Sciatic nerve (tissue), 2 donors: ENCODE results near the gene SMAGP. TPM values are rescaled to one million over a fixed set of nuclear protein-coding genes. Genes with fewer than 3 reads are reported as not detected.
A peak's percentile ranks its signal among the peaks of the same experiment; 100 is the strongest.
"Not testable (repeated sequence)": the region's sequence is repeated elsewhere in the genome, so short reads cannot be mapped to it uniquely, and the experiment has no call there.

Experiments
- ATAC-seq: fragments of 200-7000 bp; cut with Tn5 transposase; one replicate; pipeline ENCODE4 v1.9.1; 2020; ENCODE audit warnings: mild to moderate bottlenecking, moderate library complexity
- DNase-seq: peaks from one replicate; pipeline ENCODE4 v3.0.0-alpha.2; 2020; ENCODE audit warnings: low spot score
- intact Hi-C: fragments of 100-400 bp; cut with DNase I; formaldehyde crosslinking; loops from one replicate; pipeline ENCODE4 v1.14.2; 2022
- total RNA-seq: library from RNA; stranded (reverse); fragmentation: NEBNext Ultra II Directional; extraction: Animal tissue kit (Norgen Biotek cat#: 25700); gene quantifications from one replicate; pipeline ENCODE4 v1.2.1, GENCODE V29; 2021
- donor health status: DM: no; HTN: no; CAD: no.
- donor health status: DM: no; HTN: no; CAD: no.

Gene SMAGP
- total RNA-seq, 1 donor from 2014 or later: 6.2 TPM

DNA sequence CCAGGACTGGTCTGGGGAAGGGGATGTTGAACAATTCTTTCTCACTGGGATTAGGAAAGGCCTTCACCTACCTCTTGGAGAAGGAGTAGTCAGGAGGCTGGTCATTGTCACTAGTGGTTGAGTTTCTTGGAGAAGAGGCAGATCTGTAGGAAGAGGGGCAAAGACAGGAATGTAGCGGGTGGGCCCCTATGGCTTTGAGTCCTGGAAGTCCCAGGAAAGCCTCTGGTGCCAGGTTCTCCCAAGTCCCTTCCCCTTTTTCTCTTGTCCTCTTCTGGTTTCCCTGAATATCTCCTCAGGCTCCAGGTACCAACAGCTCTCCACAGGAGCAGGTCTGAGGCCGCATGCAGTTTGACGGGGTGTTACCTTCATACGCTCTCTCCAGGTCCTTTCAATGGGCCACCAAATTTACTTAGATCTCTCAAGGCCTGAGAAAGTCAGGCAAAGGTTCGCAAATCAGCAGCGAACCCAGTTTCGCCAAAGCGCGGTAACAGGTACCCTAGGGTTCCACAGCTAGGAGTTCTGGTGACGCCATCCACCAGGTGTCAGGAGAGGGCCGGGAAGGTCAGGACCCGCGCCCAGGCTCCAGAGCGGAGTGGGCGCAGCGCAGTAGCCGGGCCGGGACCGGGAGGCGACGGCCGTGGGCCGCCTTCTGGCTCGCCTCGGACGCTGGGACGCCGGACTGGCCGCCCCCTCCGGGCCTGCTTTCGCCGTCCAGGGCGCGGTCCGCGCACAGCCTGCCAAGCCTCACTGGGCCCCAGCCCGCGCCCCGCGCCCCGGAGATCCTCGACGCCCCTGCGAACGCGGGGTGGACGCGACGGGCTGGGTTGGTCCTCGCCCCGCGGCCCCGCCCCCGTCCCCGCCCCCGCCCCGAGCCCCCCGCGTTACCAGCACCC, 795 bp downstream of the SMAGP start:
- ATAC-seq (peak; percentile 76), DNase-seq (peak; percentile 69)
- intact Hi-C loops: no loop called here

- intact Hi-C loops: no loop called here
- DNase-seq (no peak), ATAC-seq (no peak)
Observed at GRCh38 chr12:51265024-51265423, 5.2 kb downstream of the SMAGP start.

GRCh38 chr12:51264297-51264696, 5.9 kb downstream of the SMAGP start:
- DNase-seq (no peak), ATAC-seq (no peak)
- intact Hi-C loops: no loop called here

GRCh38 chr12:51263341-51263740, 6.9 kb downstream of the SMAGP start:
- ATAC-seq: no peak
- intact Hi-C loops: no loop called here

GRCh38 chr12:51262758-51263177, 7.4 kb downstream of the SMAGP start:
- intact Hi-C loops: no loop called here
- DNase-seq: no peak
- no peak for ATAC-seq

More at GRCh38 chr12:51263341-51263740, 6.9 kb downstream of the SMAGP start:
- DNase-seq: no peak

- DNase-seq, ATAC-seq, intact Hi-C loops: not testable (repeated sequence)
Observed at GRCh38 chr12:51259600-51259999, 10.6 kb downstream of the SMAGP start.

- ATAC-seq (no peak), DNase-seq (no peak)
- intact Hi-C loops: no loop called here
Observed at GRCh38 chr12:51254536-51254935, 15.7 kb downstream of the SMAGP start.

- no peak for ATAC-seq
- intact Hi-C loops: no loop called here
- DNase-seq: no peak
Observed at GRCh38 chr12:51253276-51253675, 16.9 kb downstream of the SMAGP start.

- intact Hi-C loops: no loop called here
- DNase-seq (no peak), ATAC-seq (peak; percentile 33)
Observed at GRCh38 chr12:51247523-51248206, 22.6 kb downstream of the SMAGP start.

DNA sequence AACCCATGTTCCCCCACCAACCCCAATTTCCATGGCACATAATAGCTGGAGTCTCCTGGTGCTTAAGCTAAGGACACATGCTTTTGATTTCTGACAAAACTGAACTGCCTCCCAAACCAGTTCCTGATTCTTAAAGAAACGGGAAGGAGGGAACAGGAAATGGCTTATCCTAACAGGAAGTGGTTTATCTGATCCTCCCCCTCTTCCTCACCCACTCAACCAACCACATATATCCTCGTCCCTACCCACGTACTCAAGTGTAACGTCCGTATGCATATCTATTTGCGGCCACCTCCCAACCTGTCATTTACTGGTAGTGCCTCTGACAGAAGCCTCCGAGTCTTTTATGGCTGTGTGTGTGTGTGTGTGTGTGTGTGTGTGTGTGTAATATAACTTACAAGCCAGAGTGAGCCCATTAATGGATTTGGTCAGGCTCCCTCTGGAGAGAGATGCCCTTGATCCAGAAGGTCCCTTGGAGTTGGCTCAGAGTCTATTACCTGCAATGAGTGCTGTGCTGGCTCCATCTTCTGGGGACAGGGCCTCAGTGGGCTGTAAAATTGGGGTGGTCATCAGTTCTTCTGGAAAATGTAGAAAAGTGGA, 23.9 kb downstream of the SMAGP start:
- peak; percentile 68 for ATAC-seq
- intact Hi-C loops: no loop called here
- no peak for DNase-seq

- DNase-seq (no peak), ATAC-seq (no peak)
- intact Hi-C loops: no loop called here
Observed at GRCh38 chr12:51245476-51246253, 24.6 kb downstream of the SMAGP start.

GRCh38 chr12:51244269-51244668, 25.9 kb downstream of the SMAGP start:
- no peak for DNase-seq
- ATAC-seq: no peak
- intact Hi-C loops: no loop called here

- no peak for DNase-seq
- intact Hi-C loops: no loop called here
- ATAC-seq: no peak
Observed at GRCh38 chr12:51242876-51243275, 27.3 kb downstream of the SMAGP start.

DNA sequence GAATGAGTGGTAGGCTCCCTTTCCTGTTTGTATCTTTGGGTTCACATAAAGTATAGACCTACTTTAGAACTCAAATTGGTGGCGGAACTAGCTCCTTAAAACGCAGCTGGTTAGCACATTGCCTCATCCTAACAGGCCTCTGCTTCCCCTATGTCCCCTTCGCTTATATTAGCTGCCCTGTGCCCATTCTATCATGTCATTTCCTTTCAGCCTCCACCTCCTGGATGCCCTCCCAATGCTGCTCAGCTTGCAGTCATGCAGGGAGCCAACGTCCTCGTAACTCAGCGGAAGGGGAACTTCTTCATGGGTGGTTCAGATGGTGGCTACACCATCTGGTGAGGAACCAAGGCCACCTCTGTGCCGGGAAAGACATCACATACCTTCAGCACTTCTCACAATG, 28.1 kb downstream of the SMAGP start:
- ATAC-seq: no peak
- DNase-seq: no peak
- intact Hi-C loops: no loop called here

- intact Hi-C loops: no loop called here
- ATAC-seq (no peak), DNase-seq (no peak)
Observed at GRCh38 chr12:51240971-51241370, 29.2 kb downstream of the SMAGP start.

DNA sequence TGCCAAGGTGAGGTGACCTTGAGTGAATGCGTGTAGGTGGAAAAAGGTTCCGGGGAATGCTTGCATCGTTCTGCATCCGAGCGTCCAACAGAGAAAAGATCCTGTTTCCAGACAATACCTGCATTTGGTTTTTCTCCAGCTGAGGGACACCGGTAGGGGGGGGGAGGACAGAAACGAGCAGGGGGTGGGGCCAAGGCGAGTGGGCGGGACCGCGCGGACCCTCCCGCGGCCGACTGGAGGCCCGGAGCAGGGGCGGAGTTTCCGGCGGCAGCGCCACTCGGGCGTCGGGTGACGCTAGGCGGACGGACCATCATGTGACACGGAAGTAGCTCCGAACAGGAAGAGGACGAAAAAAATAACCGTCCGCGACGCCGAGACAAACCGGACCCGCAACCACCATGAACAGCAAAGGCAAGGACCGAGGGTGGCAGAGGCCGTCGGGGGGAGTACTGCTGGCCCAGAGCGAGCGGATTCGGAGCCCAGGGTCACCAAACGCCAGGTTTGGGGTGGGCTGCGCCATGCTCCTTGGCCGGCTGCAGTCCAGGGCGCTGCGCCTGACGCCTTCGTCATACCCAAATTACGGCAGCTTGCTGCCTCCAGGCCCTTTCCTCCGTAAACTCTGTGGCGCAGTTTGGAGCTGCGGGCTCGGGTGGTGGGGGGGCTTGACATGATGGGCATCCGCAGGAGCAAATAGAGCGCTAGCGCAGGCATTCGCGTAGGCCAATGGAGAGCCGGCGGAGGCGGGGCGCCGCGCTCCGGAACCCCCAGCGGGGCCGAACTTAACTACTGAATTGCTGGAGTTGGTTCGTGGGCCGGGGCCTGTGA, 31.5 kb downstream of the SMAGP start, which contains the start of gene DAZAP2:
Gene DAZAP2, plus strand, starts transcription at position 317 of the 825 bp plus-strand sequence. Its CDS starts 82 bp downstream, at position 399.
- intact Hi-C loops: no loop called here
- peak; percentile 99 for ATAC-seq
- DNase-seq: peak; percentile 97

- DNase-seq (no peak), ATAC-seq (no peak)
- intact Hi-C loops: no loop called here
Observed at GRCh38 chr12:51238037-51238509, 32.1 kb downstream of the SMAGP start.

DNA sequence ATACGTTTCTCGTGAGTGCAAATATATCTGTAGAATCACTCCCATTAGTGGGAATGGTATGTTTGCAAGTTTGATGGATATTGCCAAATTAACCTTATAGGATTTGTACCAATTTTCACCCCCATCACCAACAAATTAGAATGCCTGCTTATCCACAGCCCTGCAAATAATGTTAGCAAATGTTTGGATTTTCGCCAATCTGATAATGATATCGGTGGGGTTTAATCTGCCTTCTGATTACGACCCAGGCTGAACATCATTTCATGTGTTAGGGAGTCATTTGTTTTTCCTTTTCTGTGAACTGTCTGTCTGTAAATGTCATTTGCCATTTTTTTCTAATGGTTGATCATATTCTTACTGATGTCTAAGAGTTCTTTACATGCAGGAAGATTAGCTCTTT, 35.7 kb downstream of the SMAGP start:
- intact Hi-C loops: no loop called here
- ATAC-seq (no peak), DNase-seq (no peak)
